Measurements from ENCODE around the gene EIF3F. TPM values are rescaled to one million over a fixed set of nuclear protein-coding genes. Genes with fewer than 3 reads are reported as not detected.

EIF3F gene
- total and polyA plus RNA-seq, 10 of the 15 experiments (the other 5 are each of a cell fraction or from before 2014, with no cell fraction given): 81.3 to 461 (median 213) TPM

- Histone ChIP-seq H4K20me1 (ENCODE audit: control insufficient read depth, insufficient read depth) (no peaks in the 10 kb centered on the region), H3K9me3 (replicated peaks; ENCODE audit: control insufficient read depth, insufficient read depth, low read length) (no peaks in the 10 kb centered on the region), H3K4me2 (ENCODE audit: control insufficient read depth, insufficient read depth) (no peak overlapping the region), H3K36me3 (ENCODE audit: control insufficient read depth in 2 of 2, insufficient read depth in 2 of 2, low read length in 1 of 2) (no peaks in the 10 kb centered on the region), H3K4me3 (no peak overlapping the region), H3K9ac (ENCODE audit: control insufficient read depth, insufficient read depth, low read length) (no peak overlapping the region), H3K79me2 (ENCODE audit: control insufficient read depth, insufficient read depth, low read length) (no peaks in the 10 kb centered on the region), H3K4me1 (ENCODE audit: control insufficient read depth, insufficient read depth, low read length) (no peaks in the 10 kb centered on the region), H3K27ac (ENCODE audit: control insufficient read depth, insufficient read depth) (no peak overlapping the region), H3K27me3 (replicated peaks in 1 of 2; ENCODE audit: control insufficient read depth in 2 of 2, insufficient read depth in 2 of 2, low read length in 1 of 2) (peaks cover 5 to 8% of the 10 kb centered on the region in 2 experiments), H2AFZ (ENCODE audit: control insufficient read depth, low read depth, low read length) (no peak overlapping the region)
- intact Hi-C loops (cut with micrococcal nuclease; ENCODE audit: unreplicated experiment): no loop called here
- no TSS peak for BruUV-seq (replicated peaks)
- ChIA-PET SMC1A (ENCODE audit: uncharacterized antibody, unreplicated experiment) (interaction anchor here (1.1 kb wide), 1 partner anchor 9 kb away, joined by 3 read pairs; no protein-coding TSS in a partner anchor), POLR2A (no interaction called here), RAD21 (ENCODE audit: unreplicated experiment) (interaction anchor here (1.2 kb wide), 1 partner anchor 76 kb away, joined by 4 read pairs; no protein-coding TSS in a partner anchor), CTCF (interaction anchor here (0.5 to 2.4 kb wide), 6 partner anchors 10 to 127 kb away, joined by 3 to 14 read pairs (median 4); no protein-coding TSS in a partner anchor)
- no peak for FAIRE-seq
- no peak for ATAC-seq
- no peak for DNase-seq (ENCODE audit: low read depth, low spot score)
- in situ Hi-C loops (cut with MboI): no loop called here
- TF ChIP-seq CTCF (IDR thresholded peaks at IDR 0.05 in 2 of 3, conservative IDR thresholded peaks at IDR 0.05 in 1 of 3; ENCODE audit: control insufficient read depth in 2 of 3, extremely low read depth in 1 of 3, insufficient read depth in 1 of 3, low read depth in 3 of 3, low read length in 3 of 3) (no peak), REST (IDR thresholded peaks at IDR 0.05; ENCODE audit: low read depth, low read length) (no peak), ZNF687 (IDR thresholded peaks at IDR 0.05) (no peak), PKNOX1 (IDR thresholded peaks at IDR 0.05) (no peak), NFYA (IDR thresholded peaks at IDR 0.05; ENCODE audit: borderline replicate concordance, low read depth, low read length) (no peak), BCL3 (IDR thresholded peaks at IDR 0.05; ENCODE audit: borderline replicate concordance, insufficient read depth, low read depth, low read length, poor library complexity, severe bottlenecking) (no peak)
- WGBS (ENCODE audit: insufficient coverage, insufficient replicate concordance, low lambda C conversion rate, missing lambda C conversion rate): 18% methylated on average over 2 of the region's 2 CpGs
These were observed 35.7 kb downstream of the EIF3F start for GRCh38 chr11:8022876-8023275.
